ENCODE data around the gene ANKRD13C.
"Not testable (repeated sequence)": the region's sequence is repeated elsewhere in the genome, so short reads cannot be mapped to it uniquely, and the experiment has no call there.

ANKRD13C gene

GRCh38 chr1:70372426-70372825 is 17.9 kb upstream of the ANKRD13C start:
- Mint-ChIP-seq H3K4me3 (no peak overlapping the region), H3K36me3 (ENCODE audit: low read depth) (no peaks in the 10 kb centered on the region)

GRCh38 chr1:70371586-70371985 is 17.1 kb upstream of the ANKRD13C start:
- H3K4me1 Mint-ChIP-seq (ENCODE audit: low read depth); H3K27me3 Mint-ChIP-seq; H3K9me3 Mint-ChIP-seq; DNase-seq; H3K36me3 Mint-ChIP-seq (ENCODE audit: low read depth); H3K4me3 Mint-ChIP-seq; H3K27ac Mint-ChIP-seq: not testable (repeated sequence)

More at GRCh38 chr1:70372426-70372825, 17.9 kb upstream of the ANKRD13C start:
- no peaks in the 10 kb centered on the region for H3K9me3 Mint-ChIP-seq
- DNase-seq = no peak
- H3K27ac Mint-ChIP-seq = no peak overlapping the region
- H3K4me1 Mint-ChIP-seq (ENCODE audit: low read depth) = no peaks in the 10 kb centered on the region
- no peaks in the 10 kb centered on the region for H3K27me3 Mint-ChIP-seq

DNA sequence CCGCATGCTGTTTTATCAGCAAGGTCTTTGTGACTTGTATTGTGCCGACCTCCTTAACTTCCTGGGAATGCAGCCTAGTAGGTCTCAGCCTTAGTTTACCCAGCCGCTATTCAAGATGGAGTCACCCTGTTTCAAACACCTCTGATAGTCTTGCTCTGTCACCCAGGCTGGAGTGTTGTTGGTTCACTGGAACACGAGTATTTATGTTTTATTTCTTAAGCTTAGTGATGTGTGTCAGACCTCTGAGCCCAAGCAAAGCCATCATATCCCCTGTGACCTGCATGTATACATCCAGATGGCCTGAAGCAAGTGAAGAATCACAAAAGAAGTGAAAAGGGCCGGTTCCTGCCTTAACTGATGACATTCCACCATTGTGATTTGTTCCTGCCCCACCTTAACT is 12.9 kb upstream of the ANKRD13C start:
- H3K4me3 Mint-ChIP-seq; H3K27me3 Mint-ChIP-seq; H3K36me3 Mint-ChIP-seq (ENCODE audit: low read depth); H3K9me3 Mint-ChIP-seq; H3K4me1 Mint-ChIP-seq (ENCODE audit: low read depth); DNase-seq; H3K27ac Mint-ChIP-seq: not testable (repeated sequence)

- H3K36me3 Mint-ChIP-seq (ENCODE audit: low read depth); DNase-seq; H3K9me3 Mint-ChIP-seq; H3K27me3 Mint-ChIP-seq; H3K4me1 Mint-ChIP-seq (ENCODE audit: low read depth); H3K4me3 Mint-ChIP-seq; H3K27ac Mint-ChIP-seq: not testable (repeated sequence)
Observed at GRCh38 chr1:70366997-70367396, 12.5 kb upstream of the ANKRD13C start.

DNA sequence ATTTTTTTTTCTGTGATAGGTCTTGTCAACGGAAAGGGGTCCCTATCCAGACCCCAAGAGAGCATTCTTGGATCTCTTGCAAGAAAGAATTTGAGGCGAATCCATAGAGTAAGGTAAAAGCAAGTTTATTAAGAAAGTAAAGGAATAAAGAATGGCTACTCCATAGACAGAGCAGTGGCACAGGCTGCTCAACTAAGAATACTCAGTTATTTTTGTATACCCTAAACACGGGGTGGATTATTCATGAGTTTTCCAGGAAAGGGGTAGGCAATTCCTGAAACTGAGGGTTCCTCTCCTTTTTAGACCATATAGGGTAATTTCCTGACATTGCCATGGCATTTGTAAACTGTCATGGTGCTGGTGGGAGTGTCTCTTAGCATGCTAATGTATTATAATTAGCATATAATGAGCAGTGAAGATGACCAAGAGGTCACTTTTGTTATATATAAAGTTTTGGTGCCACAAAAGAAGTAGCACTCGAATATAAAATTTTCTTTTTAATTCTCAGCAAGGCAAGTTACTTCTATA is 12.0 kb upstream of the ANKRD13C start:
- H3K36me3 Mint-ChIP-seq (ENCODE audit: low read depth); H3K27me3 Mint-ChIP-seq; H3K4me3 Mint-ChIP-seq; DNase-seq; H3K27ac Mint-ChIP-seq; H3K9me3 Mint-ChIP-seq; H3K4me1 Mint-ChIP-seq (ENCODE audit: low read depth): not testable (repeated sequence)

DNA sequence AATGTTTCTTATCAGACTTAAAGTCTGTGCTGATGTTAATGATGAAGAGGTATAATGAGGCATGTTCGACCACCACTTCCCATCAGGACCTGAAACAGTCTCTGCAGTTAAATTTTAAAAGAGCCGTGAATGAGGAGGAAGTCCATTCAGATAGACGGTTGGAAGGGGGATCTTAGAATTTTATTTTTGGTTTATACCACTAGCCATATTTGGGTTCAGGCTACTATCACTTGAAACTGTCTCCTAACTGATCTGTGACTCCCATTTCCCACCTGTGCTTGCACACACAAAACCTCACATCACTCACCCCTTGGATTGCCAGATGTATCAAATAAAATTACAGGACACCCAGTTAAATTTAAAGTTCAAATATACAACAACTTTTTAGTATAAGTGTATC is 9.9 kb upstream of the ANKRD13C start:
- no peaks in the 10 kb centered on the region for H3K9me3 Mint-ChIP-seq
- no peak overlapping the region for H3K4me3 Mint-ChIP-seq
- no peaks in the 10 kb centered on the region for H3K36me3 Mint-ChIP-seq (ENCODE audit: low read depth)
- no peaks in the 10 kb centered on the region for H3K27me3 Mint-ChIP-seq
- H3K27ac Mint-ChIP-seq = no peak overlapping the region
- peaks cover 2% of the 10 kb centered on the region for H3K4me1 Mint-ChIP-seq (ENCODE audit: low read depth)
- DNase-seq = no peak

DNA sequence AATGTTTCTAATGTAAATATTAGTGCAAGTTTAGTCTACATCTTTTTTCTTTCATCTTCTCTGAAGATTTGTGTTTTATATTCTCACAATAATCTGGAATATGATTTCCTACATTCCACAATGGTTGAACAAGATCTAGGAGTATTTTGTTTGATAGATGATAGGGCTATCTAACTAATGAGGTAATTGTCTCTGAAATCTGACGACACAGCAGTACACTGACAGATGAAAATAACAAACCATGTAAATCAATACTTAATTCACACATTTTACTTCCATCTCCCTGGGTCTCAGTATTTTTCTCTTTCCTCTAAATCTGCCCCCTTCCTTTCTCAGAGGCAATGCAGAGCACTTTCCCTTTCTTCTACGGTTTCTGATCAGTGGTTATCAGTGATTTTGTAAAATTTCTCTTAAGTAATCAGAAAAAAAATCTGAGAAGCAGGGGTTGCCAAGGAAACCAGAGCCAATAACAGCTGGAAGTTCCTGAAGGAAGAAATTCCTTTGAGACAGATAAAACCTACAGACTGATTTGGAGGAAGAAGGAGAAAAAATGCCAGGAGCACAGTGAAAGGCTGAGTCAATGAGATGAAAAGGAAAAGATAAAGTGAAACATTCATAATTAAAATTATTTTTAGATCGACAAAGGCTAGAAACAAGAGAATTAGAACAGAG is 7.3 kb upstream of the ANKRD13C start:
- Mint-ChIP-seq H3K27me3 (no peaks in the 10 kb centered on the region), H3K4me1 (ENCODE audit: low read depth) (peaks cover 2% of the 10 kb centered on the region), H3K27ac (no peak overlapping the region), H3K4me3 (no peak overlapping the region), H3K9me3 (no peaks in the 10 kb centered on the region), H3K36me3 (ENCODE audit: low read depth) (peaks cover 4% of the 10 kb centered on the region)
- DNase-seq = no peak

DNA sequence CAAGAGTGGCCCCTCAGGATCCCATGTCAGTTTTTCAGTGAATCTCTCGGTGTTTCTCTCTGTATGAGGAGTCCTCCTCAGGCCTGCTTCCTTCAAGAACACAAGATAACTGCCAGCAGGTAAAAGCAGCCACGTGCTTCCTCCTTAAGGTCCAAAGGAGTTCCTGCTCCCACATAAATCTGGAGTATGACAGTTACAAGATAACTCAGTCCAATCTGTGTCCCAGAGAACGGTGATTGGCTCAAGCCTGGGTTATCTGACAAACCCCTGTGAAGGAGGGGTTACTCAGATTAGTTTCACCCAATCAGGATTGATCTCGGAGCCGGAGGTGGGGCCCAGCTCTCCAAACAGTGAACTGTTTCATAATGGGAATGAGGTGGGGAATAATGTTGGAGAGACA is 5.8 kb upstream of the ANKRD13C start:
- no peak overlapping the region for H3K27ac Mint-ChIP-seq
- H3K9me3 Mint-ChIP-seq = no peaks in the 10 kb centered on the region
- H3K27me3 Mint-ChIP-seq = no peaks in the 10 kb centered on the region
- DNase-seq = no peak
- peaks cover 7% of the 10 kb centered on the region for H3K36me3 Mint-ChIP-seq (ENCODE audit: low read depth)
- peaks cover 11% of the 10 kb centered on the region for H3K4me1 Mint-ChIP-seq (ENCODE audit: low read depth)
- H3K4me3 Mint-ChIP-seq = no peak overlapping the region

- Mint-ChIP-seq H3K9me3 (peaks cover 2% of the 10 kb centered on the region), H3K27me3 (no peaks in the 10 kb centered on the region), H3K27ac (no peak overlapping the region), H3K4me1 (ENCODE audit: low read depth) (peaks cover 18% of the 10 kb centered on the region), H3K4me3 (no peak overlapping the region), H3K36me3 (ENCODE audit: low read depth) (peaks cover 18% of the 10 kb centered on the region)
- DNase-seq = no peak
Observed at GRCh38 chr1:70358921-70359564, 4.5 kb upstream of the ANKRD13C start.

- H3K27me3 Mint-ChIP-seq = no peaks in the 10 kb centered on the region
- no peak for DNase-seq
Observed at GRCh38 chr1:70355920-70356319, 1.4 kb upstream of the ANKRD13C start.

GRCh38 chr1:70355111-70355407 is 537 bp upstream of the ANKRD13C start:
- no peak for DNase-seq
- Mint-ChIP-seq H3K4me3 (peak overlapping the region; percentile 94), H3K9me3 (peaks cover 2% of the 10 kb centered on the region), H3K27ac (peak overlapping the region; percentile 99), H3K4me1 (ENCODE audit: low read depth) (peaks cover 39% of the 10 kb centered on the region), H3K36me3 (ENCODE audit: low read depth) (peaks cover 47% of the 10 kb centered on the region), H3K27me3 (no peaks in the 10 kb centered on the region)

More at GRCh38 chr1:70355920-70356319, 1.4 kb upstream of the ANKRD13C start:
- peaks cover 2% of the 10 kb centered on the region for H3K9me3 Mint-ChIP-seq
- peak overlapping the region; percentile 99 for H3K27ac Mint-ChIP-seq
- H3K36me3 Mint-ChIP-seq (ENCODE audit: low read depth) = peaks cover 41% of the 10 kb centered on the region
- peak overlapping the region; percentile 94 for H3K4me3 Mint-ChIP-seq
- peaks cover 32% of the 10 kb centered on the region for H3K4me1 Mint-ChIP-seq (ENCODE audit: low read depth)

DNA sequence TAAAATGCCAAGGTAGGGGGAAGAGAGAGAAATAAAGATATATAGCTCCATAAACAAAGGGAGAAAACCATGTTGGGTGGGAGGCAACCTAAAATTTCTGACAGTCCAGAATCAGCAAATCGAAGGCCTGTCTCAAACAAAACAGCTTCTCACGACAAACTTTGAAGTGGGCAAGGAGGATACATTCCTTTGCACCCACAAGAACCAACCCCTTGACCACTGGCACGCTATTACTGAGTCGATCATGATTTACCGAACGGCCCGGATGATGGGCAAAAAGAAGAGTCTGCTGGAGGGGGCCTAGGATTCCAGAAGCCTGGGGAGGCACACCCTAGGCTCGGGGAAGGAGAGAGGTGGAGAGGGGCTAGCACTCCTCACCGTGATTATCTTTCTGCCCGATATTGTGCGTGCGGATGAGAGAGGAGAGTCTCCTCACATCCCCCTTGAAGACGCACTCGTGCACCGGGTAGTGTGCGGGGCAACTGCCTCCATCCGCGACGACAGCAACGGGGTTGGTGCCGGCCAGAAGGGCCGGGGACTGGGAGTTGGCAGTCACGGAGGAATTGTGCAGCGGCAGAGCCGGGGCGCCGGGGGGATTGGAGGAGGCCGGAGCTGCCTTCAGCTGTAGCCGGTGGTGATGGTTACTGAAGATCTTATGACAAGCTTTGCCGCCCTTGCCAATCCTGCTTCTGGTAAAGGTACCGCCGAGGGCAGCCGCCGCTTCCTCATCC is 756 bp downstream of the ANKRD13C start:
- peak overlapping the region; percentile 94 for H3K4me3 Mint-ChIP-seq
- no peak for DNase-seq
- peaks cover 2% of the 10 kb centered on the region for H3K9me3 Mint-ChIP-seq
- peak overlapping the region; percentile 99 for H3K27ac Mint-ChIP-seq
- no peaks in the 10 kb centered on the region for H3K27me3 Mint-ChIP-seq
- H3K4me1 Mint-ChIP-seq (ENCODE audit: low read depth) = peaks cover 48% of the 10 kb centered on the region
- peaks cover 56% of the 10 kb centered on the region for H3K36me3 Mint-ChIP-seq (ENCODE audit: low read depth)

- peak overlapping the region; percentile 99 for H3K27ac Mint-ChIP-seq
- H3K4me3 Mint-ChIP-seq = peak overlapping the region; percentile 94
- H3K4me1 Mint-ChIP-seq (ENCODE audit: low read depth) = peaks cover 55% of the 10 kb centered on the region
- H3K9me3 Mint-ChIP-seq = peaks cover 2% of the 10 kb centered on the region
- no peaks in the 10 kb centered on the region for H3K27me3 Mint-ChIP-seq
- no peak for DNase-seq
- peaks cover 61% of the 10 kb centered on the region for H3K36me3 Mint-ChIP-seq (ENCODE audit: low read depth)
Observed at GRCh38 chr1:70353044-70353443, 1.5 kb downstream of the ANKRD13C start.

DNA sequence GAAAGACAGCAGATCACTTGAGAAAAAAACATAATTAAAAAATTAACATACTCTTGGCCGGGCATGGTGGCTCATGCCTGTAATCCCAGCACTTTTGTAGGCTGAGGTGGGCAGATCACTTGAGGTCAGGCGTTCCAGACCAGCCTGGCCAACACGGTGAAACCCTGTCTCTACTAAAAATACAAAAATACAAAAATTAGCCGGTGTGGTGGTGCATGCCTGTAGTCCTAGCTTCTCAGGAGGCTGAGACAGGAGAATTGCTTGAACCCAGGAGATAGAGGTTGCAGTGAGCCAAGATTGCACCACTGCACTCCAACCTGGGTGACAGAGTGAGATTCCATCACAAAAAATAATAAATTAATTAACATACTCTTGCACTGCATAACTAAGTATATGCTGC is 4.7 kb downstream of the ANKRD13C start:
- Mint-ChIP-seq H3K36me3 (ENCODE audit: low read depth) (peaks cover 76% of the 10 kb centered on the region), H3K4me1 (ENCODE audit: low read depth) (peaks cover 63% of the 10 kb centered on the region), H3K4me3 (peak overlapping the region; percentile 5)
- H3K9me3 Mint-ChIP-seq, H3K27ac Mint-ChIP-seq, DNase-seq, H3K27me3 Mint-ChIP-seq: not testable (repeated sequence)
